WTC11 (cell line): Measurements from ENCODE around the gene RNF167. TPM values are rescaled to one million over a fixed set of nuclear protein-coding genes. Genes with fewer than 3 reads are reported as not detected.
A peak's percentile ranks its signal among the peaks of the same experiment; 100 is the strongest.

ENCODE experiments used
- ATAC-seq: fragments of 200-7000 bp; cut with Tn5 transposase; 2 replicates; pipeline ENCODE4 v1.10.0; 2021; ENCODE audit warnings: mild to moderate bottlenecking, moderate library complexity
- CTCF ChIA-PET: fragments of 300-600 bp; sonication (Branson Sonifier 250); formaldehyde crosslinking; loops from one replicate; lab custom pipeline; 2021; ENCODE audit warnings: antibody characterized with exemption; lab: Charles Lee
- POLR2A ChIA-PET: fragments of 350-600 bp; sonication (Branson Sonifier 250); formaldehyde crosslinking; loops from one replicate; lab custom pipeline; 2021; ENCODE audit warnings: antibody characterized with exemption; lab: Charles Lee
- DNase-seq: peaks from one replicate; pipeline ENCODE4 v3.0.0; 2021; ENCODE audit warnings: low spot score
- H3K27ac Mint-ChIP-seq: 2 replicates; pipeline ENCODE4 v1.8.0; 2021; ENCODE audit warnings: mixed read lengths
- H3K27me3 Mint-ChIP-seq: 2 replicates; pipeline ENCODE4 v1.8.0; 2021; ENCODE audit warnings: low read depth, mild to moderate bottlenecking, moderate library complexity, mixed read lengths
- H3K36me3 Mint-ChIP-seq: 2 replicates; pipeline ENCODE4 v1.8.0; 2021; ENCODE audit warnings: mixed read lengths
- H3K4me1 Mint-ChIP-seq: 2 replicates; pipeline ENCODE4 v1.8.0; 2022; ENCODE audit warnings: mixed read lengths
- H3K4me3 Mint-ChIP-seq: 2 replicates; pipeline ENCODE4 v1.8.0; 2021; ENCODE audit warnings: mild to moderate bottlenecking, moderate library complexity, mixed read lengths
- H3K9me3 Mint-ChIP-seq: 2 replicates; pipeline ENCODE4 v1.8.0; 2021; ENCODE audit warnings: mixed read lengths
- ATF1 ChIP-seq: sonication (generic); formaldehyde crosslinking; IDR thresholded peaks from 2 replicates; pipeline ENCODE4 v1.8.1; 2023; ENCODE audit warnings: mild to moderate bottlenecking, moderate library complexity, missing genetic modification reagents
- FOXJ3 ChIP-seq: sonication (generic); formaldehyde crosslinking; IDR thresholded peaks from 2 replicates; pipeline ENCODE4 v1.9.0; 2021; ENCODE audit warnings: missing genetic modification reagents, mild to moderate bottlenecking, borderline replicate concordance
- FOXK1 ChIP-seq: sonication (generic); formaldehyde crosslinking; IDR thresholded peaks from 2 replicates; pipeline ENCODE4 v1.8.0; 2022; ENCODE audit warnings: mild to moderate bottlenecking, moderate library complexity, missing genetic modification reagents
- FOXP1 ChIP-seq: sonication (generic); formaldehyde crosslinking; IDR thresholded peaks from 2 replicates; pipeline ENCODE4 v1.8.0; 2022; ENCODE audit warnings: missing genetic modification reagents, mild to moderate bottlenecking, moderate library complexity, borderline replicate concordance
- GTF2I ChIP-seq: fragments of 250-450 bp; sonication (Bioruptor Pico); conservative IDR thresholded peaks from 2 replicates; pipeline ENCODE4 v1.4.0; 2021; ENCODE audit warnings: mild to moderate bottlenecking
- IRF2 ChIP-seq: sonication (generic); formaldehyde crosslinking; IDR thresholded peaks from 2 replicates; pipeline ENCODE4 v1.8.0; 2022; ENCODE audit warnings: low read depth, missing genetic modification reagents, borderline replicate concordance
- JUN ChIP-seq: sonication (generic); formaldehyde crosslinking; IDR thresholded peaks from 2 replicates; pipeline ENCODE4 v1.8.0; 2023; ENCODE audit warnings: mild to moderate bottlenecking, missing genetic modification reagents
- MXD4 ChIP-seq: fragments of 250-450 bp; sonication (Bioruptor Pico); IDR thresholded peaks from 2 replicates; pipeline ENCODE4 v1.8.0; 2021; ENCODE audit warnings: mild to moderate bottlenecking, moderate library complexity, borderline replicate concordance
- ZNF317 ChIP-seq: sonication (generic); formaldehyde crosslinking; IDR thresholded peaks from 2 replicates; pipeline ENCODE4 v1.8.1; 2023; ENCODE audit warnings: low read depth, mild to moderate bottlenecking, moderate library complexity, missing genetic modification reagents, borderline replicate concordance
- ZNF396 ChIP-seq: fragments of 250-450 bp; sonication (Bioruptor Pico); IDR thresholded peaks from 2 replicates; pipeline ENCODE4 v1.8.0; 2021; ENCODE audit warnings: mild to moderate bottlenecking, moderate library complexity, borderline replicate concordance
- ZNF416 ChIP-seq: fragments of 250-450 bp; sonication (Bioruptor Pico); IDR thresholded peaks from 2 replicates; pipeline ENCODE4 v1.9.0; 2021; ENCODE audit warnings: mild to moderate bottlenecking, inconsistent platforms
- total RNA-seq: library from RNA; stranded (reverse); gene quantifications from 3 replicates; pipeline ENCODE4 v1.2.3, GENCODE V29; 2021
- TF ChIP-seq, protein P1 (sequence below): sonication (generic); formaldehyde crosslinking; IDR thresholded peaks from 2 replicates; pipeline ENCODE4 v1.8.1; 2023; ENCODE audit warnings: mild to moderate bottlenecking, missing genetic modification reagents
- TF ChIP-seq, protein P2 (sequence below): fragments of 250-450 bp; sonication (Bioruptor Pico); IDR thresholded peaks from 2 replicates; pipeline ENCODE4 v1.9.0; 2021; ENCODE audit warnings: mild to moderate bottlenecking, borderline replicate concordance
- TF ChIP-seq, protein P3 (sequence below): sonication (generic); formaldehyde crosslinking; IDR thresholded peaks from 2 replicates; pipeline ENCODE4 v1.8.1; 2022; ENCODE audit warnings: missing genetic modification reagents, borderline replicate concordance
- TF ChIP-seq, protein P4 (sequence below): sonication (generic); formaldehyde crosslinking; IDR thresholded peaks from 2 replicates; pipeline ENCODE4 v1.8.0; 2022; ENCODE audit warnings: mild to moderate bottlenecking, missing genetic modification reagents
- TF ChIP-seq, protein P5 (sequence below): sonication (generic); formaldehyde crosslinking; IDR thresholded peaks from 2 replicates; pipeline ENCODE4 v1.8.1; 2023; ENCODE audit warnings: mild to moderate bottlenecking, moderate library complexity, missing genetic modification reagents
- TF ChIP-seq, protein P6 (sequence below): fragments of 250-450 bp; sonication (Bioruptor Pico); IDR thresholded peaks from 2 replicates; pipeline ENCODE4 v1.8.0; 2021; ENCODE audit warnings: mild to moderate bottlenecking

RNF167 gene
- total RNA-seq, 1 experiment from 2014 or later: 143 TPM

DNA sequence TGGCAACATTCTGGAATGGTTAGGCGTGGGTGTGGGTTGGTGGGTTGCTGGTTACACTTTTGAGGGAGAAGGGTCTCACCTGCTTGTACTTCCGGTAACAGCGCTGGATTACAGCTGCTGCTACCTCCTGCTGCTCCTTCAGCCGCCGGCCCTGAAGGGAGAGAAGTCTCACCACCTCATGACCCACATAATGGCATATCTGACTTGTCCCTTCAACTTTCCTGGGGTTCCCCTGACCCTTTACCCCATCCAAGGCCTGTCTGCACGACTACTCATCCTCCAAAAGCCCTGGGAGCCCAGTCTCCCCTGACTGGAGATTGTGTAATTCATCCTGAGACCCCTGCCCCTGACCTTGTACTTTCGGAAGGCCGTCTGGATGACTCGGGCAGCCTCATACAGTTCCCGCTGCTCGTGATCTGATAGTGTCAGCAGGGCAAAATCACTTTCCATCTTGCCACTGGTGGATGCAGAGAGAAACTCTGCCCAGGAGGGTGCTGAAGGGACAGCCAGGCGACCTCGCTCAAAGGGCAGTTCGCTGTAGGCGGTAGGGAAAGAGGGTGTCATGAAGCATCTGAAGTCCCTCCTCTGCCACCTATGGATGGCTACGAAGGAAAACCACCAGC is 29.6 kb downstream of the RNF167 start:
- TF ChIP-seq FOXJ3 (CRISPR knock-in tag): no peak
- no peak for TF ChIP-seq IRF2
- no peak for TF ChIP-seq ATF1 (CRISPR knock-in tag)
- TF ChIP-seq FOXK1 (CRISPR knock-in tag): no peak
- no peak for TF ChIP-seq MXD4 (CRISPR knock-in tag)
- TF ChIP-seq, protein P1, sequence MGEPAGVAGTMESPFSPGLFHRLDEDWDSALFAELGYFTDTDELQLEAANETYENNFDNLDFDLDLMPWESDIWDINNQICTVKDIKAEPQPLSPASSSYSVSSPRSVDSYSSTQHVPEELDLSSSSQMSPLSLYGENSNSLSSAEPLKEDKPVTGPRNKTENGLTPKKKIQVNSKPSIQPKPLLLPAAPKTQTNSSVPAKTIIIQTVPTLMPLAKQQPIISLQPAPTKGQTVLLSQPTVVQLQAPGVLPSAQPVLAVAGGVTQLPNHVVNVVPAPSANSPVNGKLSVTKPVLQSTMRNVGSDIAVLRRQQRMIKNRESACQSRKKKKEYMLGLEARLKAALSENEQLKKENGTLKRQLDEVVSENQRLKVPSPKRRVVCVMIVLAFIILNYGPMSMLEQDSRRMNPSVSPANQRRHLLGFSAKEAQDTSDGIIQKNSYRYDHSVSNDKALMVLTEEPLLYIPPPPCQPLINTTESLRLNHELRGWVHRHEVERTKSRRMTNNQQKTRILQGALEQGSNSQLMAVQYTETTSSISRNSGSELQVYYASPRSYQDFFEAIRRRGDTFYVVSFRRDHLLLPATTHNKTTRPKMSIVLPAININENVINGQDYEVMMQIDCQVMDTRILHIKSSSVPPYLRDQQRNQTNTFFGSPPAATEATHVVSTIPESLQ (CRISPR knock-in tag): no peak
- TF ChIP-seq, protein P2, sequence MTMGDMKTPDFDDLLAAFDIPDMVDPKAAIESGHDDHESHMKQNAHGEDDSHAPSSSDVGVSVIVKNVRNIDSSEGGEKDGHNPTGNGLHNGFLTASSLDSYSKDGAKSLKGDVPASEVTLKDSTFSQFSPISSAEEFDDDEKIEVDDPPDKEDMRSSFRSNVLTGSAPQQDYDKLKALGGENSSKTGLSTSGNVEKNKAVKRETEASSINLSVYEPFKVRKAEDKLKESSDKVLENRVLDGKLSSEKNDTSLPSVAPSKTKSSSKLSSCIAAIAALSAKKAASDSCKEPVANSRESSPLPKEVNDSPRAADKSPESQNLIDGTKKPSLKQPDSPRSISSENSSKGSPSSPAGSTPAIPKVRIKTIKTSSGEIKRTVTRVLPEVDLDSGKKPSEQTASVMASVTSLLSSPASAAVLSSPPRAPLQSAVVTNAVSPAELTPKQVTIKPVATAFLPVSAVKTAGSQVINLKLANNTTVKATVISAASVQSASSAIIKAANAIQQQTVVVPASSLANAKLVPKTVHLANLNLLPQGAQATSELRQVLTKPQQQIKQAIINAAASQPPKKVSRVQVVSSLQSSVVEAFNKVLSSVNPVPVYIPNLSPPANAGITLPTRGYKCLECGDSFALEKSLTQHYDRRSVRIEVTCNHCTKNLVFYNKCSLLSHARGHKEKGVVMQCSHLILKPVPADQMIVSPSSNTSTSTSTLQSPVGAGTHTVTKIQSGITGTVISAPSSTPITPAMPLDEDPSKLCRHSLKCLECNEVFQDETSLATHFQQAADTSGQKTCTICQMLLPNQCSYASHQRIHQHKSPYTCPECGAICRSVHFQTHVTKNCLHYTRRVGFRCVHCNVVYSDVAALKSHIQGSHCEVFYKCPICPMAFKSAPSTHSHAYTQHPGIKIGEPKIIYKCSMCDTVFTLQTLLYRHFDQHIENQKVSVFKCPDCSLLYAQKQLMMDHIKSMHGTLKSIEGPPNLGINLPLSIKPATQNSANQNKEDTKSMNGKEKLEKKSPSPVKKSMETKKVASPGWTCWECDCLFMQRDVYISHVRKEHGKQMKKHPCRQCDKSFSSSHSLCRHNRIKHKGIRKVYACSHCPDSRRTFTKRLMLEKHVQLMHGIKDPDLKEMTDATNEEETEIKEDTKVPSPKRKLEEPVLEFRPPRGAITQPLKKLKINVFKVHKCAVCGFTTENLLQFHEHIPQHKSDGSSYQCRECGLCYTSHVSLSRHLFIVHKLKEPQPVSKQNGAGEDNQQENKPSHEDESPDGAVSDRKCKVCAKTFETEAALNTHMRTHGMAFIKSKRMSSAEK: no peak
- no peak for TF ChIP-seq FOXP1 (CRISPR knock-in tag)
- Mint-ChIP-seq H3K27ac (peak overlapping the region; percentile 50), H3K9me3 (peaks cover 13% of the 10 kb centered on the region), H3K4me3 (no peak overlapping the region), H3K4me1 (peaks cover 31% of the 10 kb centered on the region), H3K27me3 (peaks cover 34% of the 10 kb centered on the region), H3K36me3 (peaks cover 20% of the 10 kb centered on the region)
- ChIA-PET POLR2A (interaction anchor here (1.5 to 4.8 kb wide), 2 partner anchors 22 to 25 kb away, joined by 4 to 45 read pairs; partner anchors contain the start of gene PFN1), CTCF (interaction anchor here (1.0 to 3.2 kb wide), 5 partner anchors 11 to 61 kb away, joined by 3 to 49 read pairs (median 7); partner anchors contain the start of gene CAMTA2)
- ATAC-seq: no peak
- DNase-seq: no peak

DNA sequence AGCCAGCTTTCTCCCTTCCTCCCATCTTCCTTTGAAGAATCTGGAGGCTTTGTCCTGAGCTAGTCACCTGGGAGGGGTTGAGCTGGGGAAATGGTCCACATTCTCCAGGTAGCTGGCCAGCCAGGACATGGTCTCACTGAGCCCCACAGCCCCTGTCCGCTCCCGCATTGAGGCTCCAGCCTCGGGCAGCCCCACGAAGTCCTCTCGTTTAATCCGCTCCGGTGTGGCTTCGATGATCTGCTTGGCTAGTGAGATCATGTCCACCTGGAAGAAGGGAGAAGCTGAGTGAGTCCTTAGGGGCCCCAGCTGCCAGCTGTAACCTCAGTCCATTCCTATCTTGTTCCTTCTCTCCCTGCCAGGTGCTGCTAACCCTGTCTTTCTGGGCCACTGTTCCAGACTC is 30.2 kb downstream of the RNF167 start:
- H3K27me3 Mint-ChIP-seq: peaks cover 40% of the 10 kb centered on the region
- H3K9me3 Mint-ChIP-seq: peaks cover 10% of the 10 kb centered on the region
- H3K4me1 Mint-ChIP-seq: peaks cover 31% of the 10 kb centered on the region
- no peak for TF ChIP-seq ZNF317 (CRISPR knock-in tag)
- no peak for ATAC-seq
- H3K36me3 Mint-ChIP-seq: peaks cover 16% of the 10 kb centered on the region
- ChIA-PET CTCF (interaction anchor here (1.2 to 3.2 kb wide), 3 partner anchors 10 to 61 kb away, joined by 6 to 14 read pairs (median 7); partner anchors contain the start of gene CAMTA2), POLR2A (interaction anchor here (0.6 to 4.8 kb wide), 2 partner anchors 23 to 106 kb away, joined by 3 to 45 read pairs; partner anchors contain the start of gene PFN1)
- DNase-seq: no peak
- H3K4me3 Mint-ChIP-seq: no peak overlapping the region
- no peak overlapping the region for H3K27ac Mint-ChIP-seq

DNA sequence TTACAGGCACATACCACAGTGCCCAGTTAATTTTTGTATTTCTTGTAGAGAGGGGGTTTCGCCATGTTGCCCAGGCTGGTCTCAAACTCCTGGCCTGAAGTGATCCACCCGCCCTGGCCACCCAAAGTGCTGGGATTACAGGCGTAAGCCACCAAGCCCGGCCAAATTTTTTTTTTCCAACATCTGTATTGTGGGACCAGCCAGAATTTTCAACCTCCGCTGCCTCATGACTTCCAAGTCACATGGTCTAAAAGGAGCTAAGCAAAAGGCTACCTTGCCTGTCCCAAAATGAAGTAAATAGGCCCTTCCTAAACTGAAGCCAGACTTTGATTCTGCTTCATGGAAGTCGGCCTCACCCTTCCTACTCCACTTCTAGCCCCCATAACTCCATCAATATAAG is 31.8 kb downstream of the RNF167 start:
- peaks cover 53% of the 10 kb centered on the region for H3K27me3 Mint-ChIP-seq
- ChIA-PET CTCF (interaction anchor here (3.2 kb wide), 1 partner anchor 8 kb away, joined by 14 read pairs; no protein-coding TSS in a partner anchor), POLR2A (interaction anchor here (0.6 to 1.7 kb wide), 2 partner anchors 63 to 141 kb away, joined by 4 to 5 read pairs; no protein-coding TSS in a partner anchor)
- H3K4me3 Mint-ChIP-seq: no peak overlapping the region
- no peaks in the 10 kb centered on the region for H3K9me3 Mint-ChIP-seq
- no peak overlapping the region for H3K27ac Mint-ChIP-seq
- peaks cover 24% of the 10 kb centered on the region for H3K4me1 Mint-ChIP-seq
- DNase-seq (no peak), ATAC-seq (no peak)
- H3K36me3 Mint-ChIP-seq: peaks cover 5% of the 10 kb centered on the region
- TF ChIP-seq ZNF416: no peak
- TF ChIP-seq, protein P3, sequence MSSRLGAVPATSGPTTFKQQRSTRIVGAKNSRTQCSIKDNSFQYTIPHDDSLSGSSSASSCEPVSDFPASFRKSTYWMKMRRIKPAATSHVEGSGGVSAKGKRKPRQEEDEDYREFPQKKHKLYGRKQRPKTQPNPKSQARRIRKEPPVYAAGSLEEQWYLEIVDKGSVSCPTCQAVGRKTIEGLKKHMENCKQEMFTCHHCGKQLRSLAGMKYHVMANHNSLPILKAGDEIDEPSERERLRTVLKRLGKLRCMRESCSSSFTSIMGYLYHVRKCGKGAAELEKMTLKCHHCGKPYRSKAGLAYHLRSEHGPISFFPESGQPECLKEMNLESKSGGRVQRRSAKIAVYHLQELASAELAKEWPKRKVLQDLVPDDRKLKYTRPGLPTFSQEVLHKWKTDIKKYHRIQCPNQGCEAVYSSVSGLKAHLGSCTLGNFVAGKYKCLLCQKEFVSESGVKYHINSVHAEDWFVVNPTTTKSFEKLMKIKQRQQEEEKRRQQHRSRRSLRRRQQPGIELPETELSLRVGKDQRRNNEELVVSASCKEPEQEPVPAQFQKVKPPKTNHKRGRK (CRISPR knock-in tag): no peak
- no peak for TF ChIP-seq ZNF396 (CRISPR knock-in tag)
- TF ChIP-seq JUN: no peak
- TF ChIP-seq, protein P4, sequence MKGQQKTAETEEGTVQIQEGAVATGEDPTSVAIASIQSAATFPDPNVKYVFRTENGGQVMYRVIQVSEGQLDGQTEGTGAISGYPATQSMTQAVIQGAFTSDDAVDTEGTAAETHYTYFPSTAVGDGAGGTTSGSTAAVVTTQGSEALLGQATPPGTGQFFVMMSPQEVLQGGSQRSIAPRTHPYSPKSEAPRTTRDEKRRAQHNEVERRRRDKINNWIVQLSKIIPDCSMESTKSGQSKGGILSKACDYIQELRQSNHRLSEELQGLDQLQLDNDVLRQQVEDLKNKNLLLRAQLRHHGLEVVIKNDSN (CRISPR knock-in tag): no peak
- TF ChIP-seq, protein P5, sequence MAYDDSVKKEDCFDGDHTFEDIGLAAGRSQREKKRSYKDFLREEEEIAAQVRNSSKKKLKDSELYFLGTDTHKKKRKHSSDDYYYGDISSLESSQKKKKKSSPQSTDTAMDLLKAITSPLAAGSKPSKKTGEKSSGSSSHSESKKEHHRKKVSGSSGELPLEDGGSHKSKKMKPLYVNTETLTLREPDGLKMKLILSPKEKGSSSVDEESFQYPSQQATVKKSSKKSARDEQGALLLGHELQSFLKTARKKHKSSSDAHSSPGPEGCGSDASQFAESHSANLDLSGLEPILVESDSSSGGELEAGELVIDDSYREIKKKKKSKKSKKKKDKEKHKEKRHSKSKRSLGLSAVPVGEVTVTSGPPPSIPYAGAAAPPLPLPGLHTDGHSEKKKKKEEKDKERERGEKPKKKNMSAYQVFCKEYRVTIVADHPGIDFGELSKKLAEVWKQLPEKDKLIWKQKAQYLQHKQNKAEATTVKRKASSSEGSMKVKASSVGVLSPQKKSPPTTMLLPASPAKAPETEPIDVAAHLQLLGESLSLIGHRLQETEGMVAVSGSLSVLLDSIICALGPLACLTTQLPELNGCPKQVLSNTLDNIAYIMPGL (CRISPR knock-in tag): no peak
- no peak for TF ChIP-seq GTF2I
- TF ChIP-seq, protein P6, sequence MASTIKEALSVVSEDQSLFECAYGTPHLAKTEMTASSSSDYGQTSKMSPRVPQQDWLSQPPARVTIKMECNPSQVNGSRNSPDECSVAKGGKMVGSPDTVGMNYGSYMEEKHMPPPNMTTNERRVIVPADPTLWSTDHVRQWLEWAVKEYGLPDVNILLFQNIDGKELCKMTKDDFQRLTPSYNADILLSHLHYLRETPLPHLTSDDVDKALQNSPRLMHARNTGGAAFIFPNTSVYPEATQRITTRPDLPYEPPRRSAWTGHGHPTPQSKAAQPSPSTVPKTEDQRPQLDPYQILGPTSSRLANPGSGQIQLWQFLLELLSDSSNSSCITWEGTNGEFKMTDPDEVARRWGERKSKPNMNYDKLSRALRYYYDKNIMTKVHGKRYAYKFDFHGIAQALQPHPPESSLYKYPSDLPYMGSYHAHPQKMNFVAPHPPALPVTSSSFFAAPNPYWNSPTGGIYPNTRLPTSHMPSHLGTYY (CRISPR knock-in tag): no peak
